ENCODE measurements around the gene AP4M1. TPM values are rescaled to one million over a fixed set of nuclear protein-coding genes. Genes with fewer than 3 reads are reported as not detected.
"Not testable (repeated sequence)": the region's sequence is repeated elsewhere in the genome, so short reads cannot be mapped to it uniquely, and the experiment has no call there.

The AP4M1 gene
- total RNA-seq, 2 donors from 2014 or later: 12.2 to 12.4 TPM

DNA sequence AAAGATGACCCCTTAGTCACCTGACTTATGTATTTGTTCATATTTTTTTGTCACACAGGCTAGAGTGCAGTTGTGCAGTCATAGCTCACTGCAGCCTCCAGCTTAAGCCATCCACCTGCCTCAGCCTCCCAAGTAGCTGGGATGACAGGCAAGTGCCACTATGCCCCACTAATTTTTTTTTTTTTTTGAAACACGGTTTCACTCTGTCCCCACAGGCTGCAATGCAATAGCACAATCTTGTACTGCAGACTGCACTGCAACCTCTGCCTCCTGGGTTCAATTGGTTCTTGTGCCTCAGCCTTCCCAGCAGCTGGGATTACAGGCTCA, 27.2 kb downstream of the AP4M1 start:
- no peak overlapping the region for H3K27ac ChIP-seq
- no peaks in the 10 kb centered on the region for H3K27me3 ChIP-seq
- TF ChIP-seq, protein P1, sequence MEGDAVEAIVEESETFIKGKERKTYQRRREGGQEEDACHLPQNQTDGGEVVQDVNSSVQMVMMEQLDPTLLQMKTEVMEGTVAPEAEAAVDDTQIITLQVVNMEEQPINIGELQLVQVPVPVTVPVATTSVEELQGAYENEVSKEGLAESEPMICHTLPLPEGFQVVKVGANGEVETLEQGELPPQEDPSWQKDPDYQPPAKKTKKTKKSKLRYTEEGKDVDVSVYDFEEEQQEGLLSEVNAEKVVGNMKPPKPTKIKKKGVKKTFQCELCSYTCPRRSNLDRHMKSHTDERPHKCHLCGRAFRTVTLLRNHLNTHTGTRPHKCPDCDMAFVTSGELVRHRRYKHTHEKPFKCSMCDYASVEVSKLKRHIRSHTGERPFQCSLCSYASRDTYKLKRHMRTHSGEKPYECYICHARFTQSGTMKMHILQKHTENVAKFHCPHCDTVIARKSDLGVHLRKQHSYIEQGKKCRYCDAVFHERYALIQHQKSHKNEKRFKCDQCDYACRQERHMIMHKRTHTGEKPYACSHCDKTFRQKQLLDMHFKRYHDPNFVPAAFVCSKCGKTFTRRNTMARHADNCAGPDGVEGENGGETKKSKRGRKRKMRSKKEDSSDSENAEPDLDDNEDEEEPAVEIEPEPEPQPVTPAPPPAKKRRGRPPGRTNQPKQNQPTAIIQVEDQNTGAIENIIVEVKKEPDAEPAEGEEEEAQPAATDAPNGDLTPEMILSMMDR (IDR thresholded peaks at IDR 0.05): no peak
- H3K4me1 ChIP-seq: peaks cover 0 to 34% of the 10 kb centered on the region in 2 donors
- no peaks in the 10 kb centered on the region for H3K9me3 ChIP-seq
- no peak for DNase-seq (ENCODE audit: low spot score)
- H3K4me3 ChIP-seq: no peak overlapping the region
- no peaks in the 10 kb centered on the region for H3K36me3 ChIP-seq

GRCh38 chr7:100130220-100130607, 28.8 kb downstream of the AP4M1 start:
- H3K4me3 ChIP-seq; H3K27ac ChIP-seq; DNase-seq (ENCODE audit: low spot score); H3K9me3 ChIP-seq; H3K36me3 ChIP-seq; H3K27me3 ChIP-seq: not testable (repeated sequence)
- peaks cover 0 to 29% of the 10 kb centered on the region in 2 donors for H3K4me1 ChIP-seq

- Histone ChIP-seq H3K9me3 (no peaks in the 10 kb centered on the region), H3K4me1 (peaks cover 0 to 23% of the 10 kb centered on the region in 2 donors), H3K27me3 (no peaks in the 10 kb centered on the region), H3K27ac (no peak overlapping the region), H3K4me3 (no peak overlapping the region), H3K36me3 (no peaks in the 10 kb centered on the region)
- peak; percentile 70 for DNase-seq (ENCODE audit: low spot score)
- TF ChIP-seq, protein P1 (IDR thresholded peaks at IDR 0.05): peak; percentile 76 to 91
These were observed 29.4 kb downstream of the AP4M1 start for GRCh38 chr7:100130608-100131453.

- DNase-seq (ENCODE audit: low spot score): no peak
These were observed 30.7 kb downstream of the AP4M1 start for GRCh38 chr7:100132126-100132525.

DNA sequence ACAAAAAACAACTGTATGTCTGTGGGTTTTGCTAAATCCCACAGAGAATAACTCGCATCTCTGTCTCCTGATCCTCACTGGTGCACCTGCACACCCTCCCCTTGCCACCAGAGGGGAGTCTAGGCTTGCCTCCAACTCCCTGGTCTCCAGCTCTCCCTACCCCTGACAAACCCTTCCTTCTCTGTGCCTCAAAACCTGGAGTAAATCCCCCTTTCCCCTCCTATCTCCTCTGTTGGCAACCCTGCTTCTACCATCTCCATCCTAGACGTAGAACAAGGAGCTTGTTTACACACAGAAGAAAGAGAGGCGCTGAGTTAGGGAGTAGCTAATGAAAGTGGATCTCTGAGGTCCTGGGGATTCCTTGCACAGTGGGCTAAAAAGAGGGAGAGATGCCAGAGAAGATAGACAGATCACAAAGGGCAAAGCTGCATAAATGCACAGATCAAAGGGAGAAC, 31.3 kb downstream of the AP4M1 start:
- Histone ChIP-seq H3K36me3 (no peaks in the 10 kb centered on the region), H3K27ac (no peak overlapping the region), H3K27me3 (no peaks in the 10 kb centered on the region), H3K4me3 (no peak overlapping the region), H3K9me3 (no peaks in the 10 kb centered on the region), H3K4me1 (peaks cover 0 to 15% of the 10 kb centered on the region in 2 donors)
- DNase-seq (ENCODE audit: low spot score): no peak
- TF ChIP-seq, protein P1 (IDR thresholded peaks at IDR 0.05): peak; percentile 42 to 82

More at GRCh38 chr7:100132126-100132525, 30.7 kb downstream of the AP4M1 start:
- no peaks in the 10 kb centered on the region for H3K36me3 ChIP-seq
- peaks cover 0 to 16% of the 10 kb centered on the region in 2 donors for H3K4me1 ChIP-seq
- TF ChIP-seq, protein P1 (IDR thresholded peaks at IDR 0.05): no peak
- H3K27me3 ChIP-seq: no peaks in the 10 kb centered on the region
- H3K4me3 ChIP-seq: no peak overlapping the region
- H3K9me3 ChIP-seq: no peaks in the 10 kb centered on the region
- H3K27ac ChIP-seq: no peak overlapping the region

DNA sequence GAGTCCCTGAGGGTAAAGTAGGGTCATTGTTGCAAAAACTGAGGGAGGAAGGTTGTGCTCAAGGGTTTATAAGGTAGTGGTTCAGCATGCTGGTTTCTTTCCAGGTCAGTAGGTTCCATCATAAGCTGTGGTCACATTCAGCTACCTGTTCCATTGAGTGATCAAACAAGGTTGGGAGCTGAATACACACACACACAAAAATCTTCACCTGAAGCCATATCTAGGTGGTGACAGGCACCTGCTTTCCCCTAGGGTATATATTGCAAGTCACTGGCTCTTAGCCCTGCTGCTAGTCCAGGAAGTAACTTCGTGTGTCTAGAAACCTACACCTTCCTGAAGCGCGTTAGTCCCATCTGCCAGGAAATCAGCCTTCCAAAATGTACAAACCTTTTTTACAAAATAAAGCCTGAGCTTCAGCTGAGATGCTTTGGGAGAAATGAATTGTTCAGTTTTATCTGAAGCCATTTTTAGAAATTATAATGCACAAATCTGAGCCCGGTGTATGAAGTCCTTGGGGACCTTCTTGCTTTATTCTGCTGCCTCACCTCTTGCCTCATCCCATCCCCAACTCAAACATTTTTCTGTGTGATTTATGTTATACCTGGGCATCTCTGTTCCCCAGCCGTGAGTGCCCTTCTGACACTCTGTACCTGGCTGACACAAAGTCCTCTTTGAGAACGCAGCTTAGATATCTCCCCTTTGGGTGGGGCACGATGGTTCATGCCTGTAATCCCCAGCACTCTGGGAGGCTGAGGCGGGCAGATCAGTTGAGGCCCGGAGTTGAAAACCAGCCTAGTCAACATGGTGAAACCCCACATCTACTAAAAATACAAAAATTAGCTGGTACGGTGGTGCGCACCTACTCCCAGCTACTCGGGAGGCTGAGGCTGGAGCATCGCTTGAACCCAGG, 36.7 kb downstream of the AP4M1 start:
- Histone ChIP-seq H3K27me3 (no peaks in the 10 kb centered on the region), H3K27ac (no peak overlapping the region), H3K4me1 (no peaks in the 10 kb centered on the region), H3K36me3 (no peaks in the 10 kb centered on the region), H3K4me3 (no peak overlapping the region), H3K9me3 (no peaks in the 10 kb centered on the region)
- no peak for DNase-seq (ENCODE audit: low spot score)
- TF ChIP-seq, protein P1 (IDR thresholded peaks at IDR 0.05): no peak
